Measurements from ENCODE around the gene OR2S2.

OR2S2 gene

GRCh38 chr9:35908504-35909125 is 49.3 kb downstream of the OR2S2 start:
- DNase-seq: peak; percentile 60

DNA sequence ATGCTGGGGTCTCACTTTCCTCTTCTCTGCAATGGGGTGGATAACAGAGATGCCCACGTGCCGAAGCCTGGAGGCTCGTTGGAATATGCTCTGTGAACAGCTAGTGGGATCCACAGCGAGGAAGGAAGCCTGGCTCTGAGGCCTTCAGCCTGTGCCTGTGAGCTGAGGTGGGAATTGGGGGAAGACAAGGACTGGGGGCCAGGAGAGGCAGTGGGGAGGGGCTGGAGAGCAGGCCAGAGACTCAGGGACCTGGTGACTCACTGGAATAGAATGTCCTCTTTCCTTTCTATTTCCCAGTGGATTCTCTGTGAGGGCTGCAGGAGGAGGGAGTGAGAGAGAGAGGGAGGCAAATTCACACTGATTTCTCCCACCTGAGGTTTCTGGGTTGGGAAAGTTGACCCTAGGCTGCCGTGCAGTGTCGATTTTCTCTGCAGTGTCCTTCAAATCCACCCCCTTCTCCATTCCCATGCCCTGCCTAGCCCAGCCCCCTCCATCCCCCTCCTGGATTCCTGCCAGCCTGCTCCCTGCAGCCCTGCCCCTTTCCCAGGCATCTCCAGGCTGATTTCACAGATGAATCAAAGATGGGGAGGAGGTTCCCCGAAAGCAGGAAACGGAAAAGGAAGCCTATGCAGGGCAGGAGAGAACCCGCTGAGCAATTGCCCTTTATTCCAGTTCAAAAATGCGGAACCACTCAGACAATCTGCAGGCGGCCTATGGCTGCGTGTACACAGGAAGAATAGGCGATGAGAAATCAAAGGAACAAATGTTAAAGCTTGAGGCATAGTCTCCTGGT is 50.0 kb downstream of the OR2S2 start:
- peak; percentile 92 for DNase-seq
